GM12878 (cell line): ENCODE data around the gene ACP4. TPM values are rescaled to one million over a fixed set of nuclear protein-coding genes. Genes with fewer than 3 reads are reported as not detected.

Experiments
- ATAC-seq: fragments of 200-7000 bp; cut with Tn5 transposase; 3 replicates; pipeline ENCODE4 v1.9.1; 2020; ENCODE audit warnings: mild to moderate bottlenecking, moderate library complexity
- BruUV-seq: library from RNA; stranded (reverse); fragments of 400-500 nt; replicated peaks from 2 replicates; lab custom pipeline; 2021; lab: Mats Ljungman, UMichigan
- CTCF ChIA-PET: fragments of 300-600 bp; sonication (Branson Sonifier 250); formaldehyde crosslinking; extraction: SDS; loops from one replicate; lab custom pipeline; 2021; ENCODE audit warnings: inconsistent platforms; lab: Yijun Ruan, JAX
- POLR2A ChIA-PET: fragments of 350-600 bp; formaldehyde crosslinking; extraction: SDS; loops from one replicate; lab custom pipeline; 2021; ENCODE audit warnings: inconsistent platforms; lab: Charles Lee
- RAD21 ChIA-PET: fragments of 300-600 bp; sonication (Branson Sonifier 250); formaldehyde crosslinking; loops from one replicate; lab custom pipeline; 2023; ENCODE audit warnings: antibody characterized with exemption; ENCODE audit not compliant: unreplicated experiment; lab: Charles Lee
- SMC1A ChIA-PET: fragments of 300-600 bp; sonication (Branson Sonifier 250); formaldehyde crosslinking; loops from one replicate; lab custom pipeline; 2023; ENCODE audit not compliant: unreplicated experiment, uncharacterized antibody; lab: Charles Lee
- DNase-seq: peaks from one replicate; pipeline ENCODE4 v3.0.0-alpha.2; 2011; ENCODE audit warnings: low read depth, low spot score
- FAIRE-seq: peaks from 3 replicates; lab custom pipeline; 2011; peaks lifted over from hg19 to GRCh38; lab: Jason Lieb, UNC
- H2AFZ ChIP-seq: 2 replicates; pipeline ENCODE4 v1.6.0; 2011; ENCODE audit warnings: low read depth, low read length, control low read depth; ENCODE audit not compliant: control insufficient read depth
- H3K27ac ChIP-seq: 2 replicates; pipeline ENCODE4 v1.5.1; 2011; ENCODE audit warnings: control low read depth; ENCODE audit not compliant: control insufficient read depth, insufficient read depth
- H3K27me3 ChIP-seq, 2 experiments: replicated peaks in 1 of 2; 2 replicates each; pipeline versions ENCODE4 v1.6.0 to v1.6.1; 2011; ENCODE audit warnings: low read length in 1 of 2; ENCODE audit not compliant: control insufficient read depth in 2 of 2, insufficient read depth in 2 of 2
- H3K36me3 ChIP-seq, 2 experiments: 2 replicates each; pipeline ENCODE4 v1.5.1; 2011; ENCODE audit warnings: low read length in 1 of 2; ENCODE audit not compliant: control insufficient read depth in 2 of 2, insufficient read depth in 2 of 2
- H3K4me1 ChIP-seq: 2 replicates; pipeline ENCODE4 v1.6.1; 2011; ENCODE audit warnings: mild to moderate bottlenecking, low read length, moderate library complexity, mixed read lengths; ENCODE audit not compliant: control insufficient read depth, insufficient read depth
- H3K4me2 ChIP-seq: 2 replicates; pipeline ENCODE4 v1.6.0; 2011; ENCODE audit warnings: control low read depth; ENCODE audit not compliant: control insufficient read depth, insufficient read depth
- H3K4me3 ChIP-seq: fragments of 200-600 bp; sonication (generic); 2 replicates; pipeline ENCODE4 v1.5.1; 2016
- H3K79me2 ChIP-seq: 2 replicates; pipeline ENCODE4 v1.6.0; 2011; ENCODE audit warnings: low read length; ENCODE audit not compliant: control insufficient read depth, insufficient read depth
- H3K9ac ChIP-seq: 2 replicates; pipeline ENCODE4 v1.8.0; 2011; ENCODE audit warnings: low read length, control low read depth, mixed read lengths; ENCODE audit not compliant: control insufficient read depth, insufficient read depth
- H3K9me3 ChIP-seq: replicated peaks from 3 replicates; pipeline ENCODE4 v1.5.1; 2011; ENCODE audit warnings: mild to moderate bottlenecking, low read length; ENCODE audit not compliant: control insufficient read depth, insufficient read depth
- H4K20me1 ChIP-seq: 2 replicates; pipeline ENCODE4 v1.6.0; 2011; ENCODE audit not compliant: control insufficient read depth, insufficient read depth
- BRCA1 ChIP-seq: IDR thresholded peaks from 2 replicates; pipeline ENCODE4 v1.6.1; 2011; ENCODE audit warnings: low read depth, low read length, improper control_type of control experiment
- HDAC6 ChIP-seq: fragments of 200-600 bp; sonication (generic); IDR thresholded peaks from one replicate; pipeline ENCODE4 v1.8.0; 2017; ENCODE audit warnings: antibody characterized with exemption; ENCODE audit not compliant: unreplicated experiment
- MTA2 ChIP-seq: fragments of 450-650 bp; IDR thresholded peaks from 2 replicates; pipeline ENCODE4 v1.6.1; 2016; ENCODE audit warnings: low read depth, mild to moderate bottlenecking, moderate library complexity
- MXI1 ChIP-seq: fragments of 150-350 bp; IDR thresholded peaks from 2 replicates; pipeline ENCODE4 v1.6.1; 2011; ENCODE audit warnings: low read depth, mild to moderate bottlenecking, inconsistent platforms, low read length, improper control_type of control experiment
- NFIC ChIP-seq: IDR thresholded peaks from 2 replicates; pipeline ENCODE4 v1.6.1; 2012; ENCODE audit warnings: low read depth, mild to moderate bottlenecking, inconsistent platforms, low read length, moderate library complexity
- NKRF ChIP-seq: fragments of 450-650 bp; conservative IDR thresholded peaks from 2 replicates; pipeline ENCODE4 v1.6.1; 2017; ENCODE audit warnings: mild to moderate bottlenecking, moderate library complexity
- RBBP5 ChIP-seq: fragments of 200-600 bp; sonication (generic); conservative IDR thresholded peaks from 2 replicates; pipeline ENCODE4 v1.6.1; 2016
- ZNF207 ChIP-seq: fragments of 450-650 bp; IDR thresholded peaks from 2 replicates; pipeline ENCODE4 v1.6.1; 2014; ENCODE audit warnings: antibody characterized with exemption, mild to moderate bottlenecking, borderline replicate concordance
- ZNF274 ChIP-seq: IDR thresholded peaks from one replicate; pipeline ENCODE4 v1.8.0; 2011; ENCODE audit not compliant: insufficient read length, insufficient read depth
- ZNF622 ChIP-seq: fragments of 450-650 bp; IDR thresholded peaks from 2 replicates; pipeline ENCODE4 v1.6.1; 2017; ENCODE audit warnings: mild to moderate bottlenecking, inconsistent platforms
- WGBS: methylation state at CpG from one replicate; pipeline ENCODE4 v1.1.6; 2016; ENCODE audit warnings: low lambda C conversion rate; ENCODE audit not compliant: insufficient replicate concordance, insufficient coverage; ENCODE audit errors: missing lambda C conversion rate; 5-methylcytosine and 5-hydroxymethylcytosine counted together
- in situ Hi-C: fragments of 300-500 bp; cut with MboI; formaldehyde crosslinking; loops from 9 replicates; pipeline ENCODE4 v1.14.3; 2018; ENCODE audit warnings: mixed read lengths
- intact Hi-C: fragments of 100-400 bp; cut with micrococcal nuclease; formaldehyde crosslinking; loops from one replicate; pipeline ENCODE4 v1.14.2; 2022; ENCODE audit not compliant: unreplicated experiment
- polyA plus RNA-seq, 11 experiments: library from polyadenylated mRNA; depleted of rRNA in 4 of 11; unstranded in 6 of 11; stranded (reverse) in 5 of 11; fragments of >200 nt; fragmentation: Nextera tagmentation in 4 of 11; fragmentation: Illumina TruSeq in 1 of 11; extraction: Ambion mirVana in 4 of 11; extraction: Trizol in 1 of 11; gene quantifications; 1 replicate in 1 of 11; 2 replicates in 10 of 11; pipeline versions ENCODE4 v1.2.1 to v1.2.3, GENCODE V29; 2011 to 2016; ENCODE audit warnings: inconsistent platforms in 2 of 11, missing spikeins in 2 of 11, low read depth in 1 of 11
- total RNA-seq, 4 experiments: library from RNA; depleted of rRNA in 3 of 4; stranded (reverse); fragments of >200 nt in 3 of 4; fragmentation: Illumina TruSeq in 1 of 4; extraction: Trizol in 1 of 4; gene quantifications; 2 replicates each; pipeline versions ENCODE4 v1.2.1 to v1.2.3, GENCODE V29; 2013 to 2021

ACP4 gene
- total and polyA plus RNA-seq, 10 of the 15 experiments (the other 5 are each of a cell fraction or from before 2014, with no cell fraction given) = not detected

GRCh38 chr19:50785329-50785728, 4.9 kb upstream of the ACP4 start:
- H3K27ac ChIP-seq = no peak overlapping the region
- no peak overlapping the region for H3K4me3 ChIP-seq
- FAIRE-seq (no peak), DNase-seq (no peak), ATAC-seq (no peak)
- H2AFZ ChIP-seq = no peak overlapping the region
- no peak overlapping the region for H3K9ac ChIP-seq
- no peak overlapping the region for H3K4me2 ChIP-seq
- WGBS = 46% methylated on average over 12 of the region's 12 CpGs
- no peaks in the 10 kb centered on the region for H3K27me3 ChIP-seq
- no TSS peak for BruUV-seq
- ChIA-PET CTCF (interaction anchor here (1.8 to 4.0 kb wide), 2 partner anchors 136 to 428 kb away, joined by 9 to 39 read pairs; no protein-coding TSS in a partner anchor), SMC1A (interaction anchor here (2.3 kb wide), 1 partner anchor 137 kb away, joined by 22 read pairs; no protein-coding TSS in a partner anchor), POLR2A (no interaction called here)
- no peaks in the 10 kb centered on the region; the same call in 1 of the 2 replicates for H3K4me1 ChIP-seq
- intact Hi-C loops = no loop called here
- no peaks in the 10 kb centered on the region for H3K9me3 ChIP-seq
- no peak for TF ChIP-seq MTA2
- no peak for TF ChIP-seq MXI1
- no peak for TF ChIP-seq NFIC
- no peak for TF ChIP-seq HDAC6
- TF ChIP-seq RBBP5 = no peak
- TF ChIP-seq BRCA1 = no peak
- no peak for TF ChIP-seq NKRF
- TF ChIP-seq ZNF207 = no peak
- no peak for TF ChIP-seq ZNF274
- TF ChIP-seq ZNF622 = no peak
- TF ChIP-seq, all 136 proteins: peak for 0
- RAD21 ChIA-PET = interaction anchor here (2.1 to 2.4 kb wide), 2 partner anchors 80 to 137 kb away, joined by 8 to 24 read pairs; no protein-coding TSS in a partner anchor
- in situ Hi-C loops = loop anchor here (5.0 kb wide), 2 partner anchors 248 to 428 kb away; no protein-coding TSS in a partner anchor
- H3K79me2 ChIP-seq = no peaks in the 10 kb centered on the region
- no peaks in the 10 kb centered on the region for H3K36me3 ChIP-seq
- no peaks in the 10 kb centered on the region for H4K20me1 ChIP-seq
